Breast epithelium (tissue), 3 donors: ENCODE data around the gene GABRA4.

Source experiments
- CTCF ChIP-seq, 3 donors: fragments of 450-650 bp; IDR thresholded peaks; one replicate each; pipeline ENCODE4 v1.5.1; 2016 to 2017; ENCODE audit warnings: antibody characterized with exemption in 3 of 3, mild to moderate bottlenecking in 3 of 3, moderate library complexity in 3 of 3
- POLR2A ChIP-seq: fragments of 450-650 bp; IDR thresholded peaks from one replicate; pipeline ENCODE4 v1.6.1; 2016; ENCODE audit warnings: antibody characterized with exemption, mild to moderate bottlenecking, moderate library complexity

- TF ChIP-seq CTCF (IDR thresholded peaks at IDR 0.05) (no peak), POLR2A (no peak)
These were observed 39.8 kb downstream of the GABRA4 start for GRCh38 chr4:46953564-46953963.
